Activated CD4-positive, alpha-beta T cell treated with anti-CD3 and anti-CD28 coated beads, Interleukin-2, amount 50 U/mL, for 16 hours (primary cell): ENCODE measurements around the gene ALK.

Experiments
- DNase-seq: peaks from one replicate; pipeline ENCODE4 v3.0.0-alpha.2; 2020

ALK gene

DNA sequence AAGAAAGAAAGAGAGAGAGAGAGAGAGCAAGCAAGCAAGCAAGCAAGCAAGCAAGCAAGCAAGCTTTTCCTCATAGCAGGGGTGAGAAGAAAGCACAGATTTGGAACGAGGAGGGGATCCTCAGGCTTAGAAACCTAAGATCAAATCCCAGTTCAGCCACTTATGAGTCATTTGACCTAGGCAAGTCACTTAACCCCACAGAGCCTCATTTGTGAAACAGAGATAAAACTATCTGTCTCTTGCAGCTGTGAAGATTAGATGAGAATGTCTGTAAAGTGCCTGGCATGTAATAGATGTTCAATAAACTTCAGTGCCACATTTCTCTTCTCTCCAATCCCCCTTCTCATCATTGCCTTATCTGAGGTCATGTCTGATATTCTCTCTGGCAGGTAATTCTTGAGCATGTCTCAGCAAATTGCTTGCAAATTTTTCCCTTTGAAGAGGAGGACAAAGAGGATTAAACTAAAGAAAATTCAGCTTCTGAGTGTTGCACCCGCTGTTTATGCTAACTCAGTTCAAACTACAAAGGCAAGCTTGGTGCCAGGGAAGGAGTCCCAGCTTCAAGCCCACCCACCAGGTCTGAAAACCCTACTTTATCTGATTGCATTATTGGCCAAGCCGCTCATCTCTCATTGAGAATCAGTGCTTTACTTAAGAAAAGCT, 20.3 kb downstream of the ALK start:
- no peak for DNase-seq

DNA sequence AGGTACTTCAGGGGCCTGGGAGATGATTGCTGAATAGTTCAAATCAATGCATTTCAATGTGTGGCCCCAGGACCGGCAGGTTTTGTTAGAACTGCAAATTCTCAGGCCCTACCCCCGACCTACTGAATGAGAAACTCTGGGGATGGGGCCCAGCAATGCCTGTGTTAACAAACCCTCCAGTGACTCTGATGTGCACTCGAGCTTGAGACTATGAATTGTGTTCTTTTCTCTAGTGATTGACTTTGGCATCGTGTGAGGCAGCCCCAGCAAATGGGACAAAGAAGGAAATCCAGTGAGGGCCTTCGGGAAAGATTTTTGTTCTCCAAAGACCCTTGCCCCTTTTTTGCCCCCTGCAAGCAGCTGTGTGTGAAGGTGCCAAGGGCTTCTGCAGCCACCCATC, 22.4 kb downstream of the ALK start:
- DNase-seq = no peak

DNA sequence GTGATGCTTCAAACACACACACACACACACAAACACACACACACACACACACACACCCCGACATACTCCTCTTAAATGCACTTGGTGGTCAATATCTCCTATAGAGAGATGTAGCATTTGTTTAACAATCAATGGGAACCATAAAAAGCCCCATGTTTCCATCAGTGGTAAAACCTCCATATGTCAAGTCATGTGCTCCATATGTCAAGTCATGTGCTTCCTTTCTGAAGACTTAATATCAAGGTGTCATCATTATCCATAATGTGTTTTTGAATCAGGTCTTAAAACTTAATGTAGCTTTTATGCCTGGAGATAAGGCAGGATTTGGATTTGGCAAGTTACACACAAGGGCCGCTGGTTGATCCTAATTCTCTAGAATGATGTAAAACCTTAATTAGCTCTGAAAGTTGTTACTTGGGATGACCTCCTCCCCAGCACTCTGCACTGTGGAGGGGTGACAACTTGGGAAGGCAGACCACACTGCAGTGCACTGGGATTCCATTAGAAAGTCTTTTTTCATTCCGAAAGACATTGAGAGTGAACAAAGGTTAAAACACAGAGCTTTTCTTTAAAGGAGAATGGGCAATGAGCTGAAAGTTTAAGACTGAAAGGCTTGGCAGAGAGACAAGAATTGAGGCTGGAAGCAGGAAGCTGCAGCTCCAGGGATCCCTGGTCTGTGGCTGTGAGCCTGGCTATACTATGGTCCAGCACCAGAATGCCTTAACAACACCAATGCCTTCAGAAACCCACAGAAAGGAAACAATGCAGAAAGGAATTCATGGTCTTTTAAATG, 26.4 kb downstream of the ALK start:
- DNase-seq = no peak

DNA sequence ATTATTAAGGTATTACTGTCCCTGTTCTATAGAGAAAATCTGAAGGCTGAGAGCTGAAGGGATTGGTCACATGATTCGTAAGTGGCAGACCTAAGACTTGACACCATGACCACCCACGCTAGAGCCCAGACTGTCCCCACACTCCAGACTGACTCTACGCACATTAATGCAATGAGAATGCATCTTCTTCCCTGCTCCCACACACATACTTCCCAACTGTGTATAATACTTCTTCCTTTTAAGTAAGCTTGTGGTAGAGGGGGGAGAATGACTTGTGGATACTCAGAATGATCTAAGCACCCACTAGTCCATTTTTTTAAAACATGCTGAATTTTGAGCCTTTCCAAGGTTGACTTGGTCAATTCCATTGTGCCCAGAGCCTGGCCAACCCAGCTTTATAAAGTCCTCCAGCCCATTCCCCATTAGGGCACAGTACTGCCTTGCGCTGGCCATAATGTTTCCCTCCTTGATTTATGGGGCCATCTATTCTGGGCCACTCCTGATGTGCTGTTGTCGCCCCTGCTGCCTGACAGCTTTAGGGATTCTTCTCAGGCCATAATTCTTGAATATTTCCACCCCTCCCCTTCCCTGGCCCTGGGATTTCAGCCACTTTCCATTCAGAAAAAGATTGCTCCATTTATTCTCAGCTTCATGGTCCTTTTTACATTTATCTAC, 28.7 kb downstream of the ALK start:
- DNase-seq = no peak

DNA sequence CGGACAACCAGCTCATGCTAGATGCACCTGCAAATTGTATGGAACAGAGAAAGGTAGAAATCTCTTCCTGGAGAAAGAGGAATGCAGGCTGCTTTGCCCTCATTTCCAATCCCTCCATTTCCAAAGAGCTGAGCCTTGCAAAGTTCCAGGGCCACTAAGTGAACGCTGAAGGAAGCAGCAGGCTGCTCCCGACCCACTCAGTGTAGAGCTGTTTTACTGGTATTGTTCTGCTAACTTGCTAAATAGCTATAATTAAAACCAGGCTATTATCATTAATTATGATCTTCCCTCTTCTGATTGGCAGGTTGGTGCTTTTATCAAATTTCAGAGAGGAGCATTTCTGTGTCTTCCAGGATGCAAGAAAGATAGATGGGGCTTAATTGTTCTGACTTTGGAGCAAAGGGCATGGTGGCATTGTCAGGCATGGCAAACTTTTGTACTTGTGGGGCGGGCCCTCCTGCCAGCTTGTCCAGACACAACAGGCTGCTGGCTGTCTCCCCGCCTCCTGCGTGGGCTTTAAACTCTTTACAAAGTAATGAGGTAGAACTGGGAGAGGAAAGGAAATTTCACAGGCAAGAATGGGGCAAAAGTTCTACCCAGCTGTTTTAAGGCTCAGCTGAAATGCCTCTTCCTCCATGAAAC, 40.2 kb downstream of the ALK start:
- no peak for DNase-seq

DNA sequence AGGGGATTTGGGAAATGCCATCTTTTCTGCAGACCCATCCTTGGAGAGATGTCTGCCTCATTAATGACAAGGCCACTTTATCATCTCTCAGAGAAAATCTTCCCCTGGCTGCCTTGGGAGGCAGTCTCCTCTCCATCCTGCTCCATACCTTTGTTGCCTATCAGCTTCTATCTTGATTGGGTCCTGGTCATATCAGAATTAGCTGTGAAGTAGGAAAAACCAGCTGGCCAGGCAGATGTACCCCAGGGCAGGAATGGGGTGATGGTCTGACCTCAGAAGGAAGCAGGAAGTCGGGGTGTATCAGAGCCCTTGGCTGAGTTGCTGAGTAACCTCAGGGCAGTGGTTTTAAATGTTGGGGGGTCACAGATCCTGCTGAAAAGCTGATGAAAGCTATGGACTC, 41.3 kb downstream of the ALK start:
- no peak for DNase-seq

DNA sequence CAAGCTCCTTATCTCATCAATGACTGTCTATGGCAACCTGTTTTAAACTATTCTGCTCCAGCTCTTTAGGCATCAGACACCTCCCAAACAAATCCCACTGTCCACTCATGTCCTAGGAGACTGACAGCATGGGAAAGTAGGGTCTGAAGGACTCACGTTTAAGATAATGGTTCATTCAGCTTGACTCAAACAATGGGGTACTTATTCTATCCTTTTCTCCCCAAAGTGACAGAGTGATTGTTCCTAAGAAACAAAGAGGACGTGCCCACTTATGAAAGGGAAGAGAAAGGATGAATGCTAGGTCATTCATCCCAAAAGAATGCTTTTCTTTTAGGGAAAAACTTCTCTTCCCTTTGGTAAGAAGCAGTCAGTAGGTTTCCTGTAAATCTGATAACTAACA, 41.9 kb downstream of the ALK start:
- DNase-seq = no peak

DNA sequence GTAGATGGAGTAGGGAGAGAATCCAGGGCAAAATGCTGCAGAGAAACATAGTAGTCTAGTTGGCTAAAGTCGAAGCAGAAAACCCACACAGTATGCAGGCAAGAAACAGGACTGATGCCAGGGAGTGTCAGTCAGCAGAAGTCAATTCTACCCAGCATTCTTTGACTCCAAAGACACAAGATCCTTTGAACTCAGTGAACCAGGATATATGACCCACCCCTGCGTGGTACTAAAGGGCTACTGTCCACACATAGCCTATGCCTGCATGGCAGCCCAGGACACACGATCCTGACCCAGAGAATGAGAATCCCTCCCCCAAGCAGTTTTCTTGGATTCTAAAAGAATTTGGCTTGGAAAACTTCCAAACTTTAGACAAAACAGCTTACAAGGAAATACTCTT, 42.5 kb downstream of the ALK start:
- DNase-seq = no peak

DNA sequence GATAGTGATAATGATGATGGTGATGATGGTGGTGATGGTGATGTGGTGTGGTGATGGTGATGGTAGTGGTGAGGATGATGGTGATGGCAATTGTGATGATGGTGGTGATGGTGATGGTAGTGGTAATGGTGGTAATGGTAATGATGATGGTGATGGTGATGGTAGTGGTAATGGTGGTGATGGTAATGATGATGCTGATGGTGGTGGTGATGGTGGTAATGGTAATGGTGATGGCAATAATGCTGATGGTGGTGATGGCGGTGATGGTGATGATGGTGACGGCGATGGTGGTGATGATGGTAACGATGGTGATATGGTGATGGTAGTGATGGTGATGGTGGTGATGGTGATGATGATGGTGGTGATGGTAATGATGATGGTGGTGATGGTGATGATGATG, 45.0 kb downstream of the ALK start:
- DNase-seq = no peak

DNA sequence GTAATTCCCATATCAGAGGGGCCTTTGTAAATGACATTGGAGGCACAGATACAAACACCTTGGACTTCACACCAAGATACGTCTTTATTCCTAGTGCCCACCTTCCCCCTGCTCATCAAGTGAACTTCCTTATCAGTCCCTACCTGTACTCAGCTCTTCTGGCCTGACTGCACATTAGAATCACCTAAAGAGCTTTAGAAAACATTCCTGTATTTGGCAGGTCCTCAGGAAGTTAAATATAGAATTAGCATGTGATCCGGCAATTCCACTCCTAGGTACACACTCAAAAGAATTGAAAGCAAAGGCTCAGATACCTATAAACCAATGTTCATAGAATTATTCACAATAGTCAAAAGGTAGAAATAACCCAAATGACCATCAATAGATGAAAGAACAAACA, 46.6 kb downstream of the ALK start:
- DNase-seq = no peak

DNA sequence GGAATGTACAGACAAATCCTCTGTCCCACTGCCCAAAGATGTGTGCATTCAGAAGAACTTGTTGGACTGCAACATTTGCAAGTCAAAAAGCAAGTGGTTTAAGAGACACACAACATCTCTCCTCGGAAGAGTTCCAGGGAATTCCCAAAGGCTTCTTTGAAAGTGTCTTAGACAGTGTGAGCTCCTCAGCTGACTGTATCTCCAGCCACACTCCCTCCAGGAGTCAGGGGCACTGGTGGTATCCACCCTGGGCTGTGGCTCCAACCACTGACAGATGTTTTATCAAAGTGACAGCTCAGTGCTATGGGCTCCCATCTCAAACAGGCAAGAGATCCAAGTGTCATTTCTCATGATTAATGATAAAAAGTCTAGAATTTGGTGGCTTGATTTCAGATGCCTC, 48.5 kb downstream of the ALK start:
- no peak for DNase-seq

DNA sequence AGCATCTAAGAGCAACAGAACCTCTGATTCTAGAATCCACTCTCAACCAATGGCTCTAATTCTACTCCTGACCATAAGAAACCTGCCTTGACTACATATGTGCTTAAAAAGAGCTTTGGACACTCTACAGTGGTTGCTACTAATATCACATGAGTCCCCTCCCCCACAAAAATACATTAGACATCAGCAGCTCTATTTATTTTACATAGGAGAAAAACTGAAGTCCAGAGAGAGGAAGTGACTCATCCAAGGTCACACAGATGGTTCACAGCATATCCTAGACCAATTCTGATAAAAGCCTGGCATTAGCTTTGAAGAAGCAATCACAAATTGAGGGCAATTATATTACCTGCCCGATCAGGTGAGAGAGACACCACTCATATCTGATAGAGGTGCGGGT, 49.8 kb downstream of the ALK start:
- DNase-seq = no peak

DNA sequence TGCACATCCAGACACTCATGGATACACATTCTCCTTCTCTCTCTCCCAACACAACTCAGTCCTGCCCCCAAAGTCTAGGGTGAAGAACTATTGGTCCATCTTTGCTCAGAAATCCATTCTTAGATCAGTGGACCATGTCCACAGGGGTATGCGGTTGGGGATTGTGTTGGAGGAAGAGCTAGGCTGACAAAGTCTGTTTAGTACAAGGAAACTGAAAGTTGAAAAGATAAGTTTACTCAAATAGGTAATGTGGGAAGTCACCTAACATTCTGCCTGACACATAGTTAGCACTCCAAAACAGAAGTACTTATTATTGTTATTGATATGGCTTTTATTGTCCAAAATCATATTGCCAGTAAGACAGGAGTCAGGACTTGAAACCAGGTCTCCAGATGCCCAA, 55.9 kb downstream of the ALK start:
- DNase-seq = no peak

DNA sequence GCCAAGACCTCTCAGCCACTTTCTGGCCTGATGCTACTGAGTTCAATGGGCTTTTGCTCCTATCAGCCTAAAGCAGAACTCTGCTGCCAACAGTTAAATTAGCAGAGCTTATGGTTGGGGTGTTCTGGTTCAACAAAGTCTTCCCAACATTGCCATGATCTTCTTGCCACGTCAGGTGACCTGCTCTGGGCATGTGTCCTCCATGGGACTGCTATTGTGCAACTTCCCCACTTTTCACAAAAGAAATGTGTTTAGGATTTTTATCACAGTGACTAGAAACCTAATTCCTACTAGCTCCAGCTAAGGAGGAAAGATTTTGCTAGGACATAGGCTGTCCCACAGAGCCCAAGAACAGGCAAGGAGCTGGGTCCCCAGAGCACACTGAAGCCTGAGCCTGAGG, 56.4 kb downstream of the ALK start:
- no peak for DNase-seq

DNA sequence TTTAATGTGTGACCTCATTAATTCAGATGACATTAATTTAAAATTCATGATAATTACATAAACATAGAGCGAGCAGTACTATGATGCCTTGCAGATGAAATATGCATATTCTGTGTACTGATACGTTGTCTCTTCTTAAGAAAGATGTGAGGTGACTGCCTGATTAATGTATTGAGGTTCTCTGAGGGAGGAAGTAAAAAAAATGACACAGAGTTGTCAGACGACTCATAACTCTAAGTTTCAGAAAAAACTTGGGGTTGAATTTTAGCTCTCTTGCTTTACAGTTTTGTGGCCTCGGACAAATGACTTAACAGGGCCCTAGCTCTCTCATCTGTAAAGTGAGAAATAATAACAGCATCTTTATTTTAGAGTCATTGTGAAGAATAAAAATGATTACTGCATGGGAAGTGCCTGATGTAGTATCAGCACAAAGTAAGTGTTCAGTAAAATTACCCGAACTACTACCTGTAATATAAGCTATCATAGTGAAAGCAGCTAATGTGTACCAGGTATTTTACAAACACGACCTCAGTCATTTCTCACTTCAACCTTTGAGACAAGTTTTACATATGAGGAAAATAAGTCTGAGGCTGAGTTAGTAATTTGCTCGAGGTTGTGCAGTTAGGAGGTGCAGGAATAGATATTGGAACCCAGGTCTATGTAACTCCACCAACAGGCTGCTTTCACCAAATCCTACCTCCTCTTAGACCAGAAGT, 65.3 kb downstream of the ALK start:
- no peak for DNase-seq

DNA sequence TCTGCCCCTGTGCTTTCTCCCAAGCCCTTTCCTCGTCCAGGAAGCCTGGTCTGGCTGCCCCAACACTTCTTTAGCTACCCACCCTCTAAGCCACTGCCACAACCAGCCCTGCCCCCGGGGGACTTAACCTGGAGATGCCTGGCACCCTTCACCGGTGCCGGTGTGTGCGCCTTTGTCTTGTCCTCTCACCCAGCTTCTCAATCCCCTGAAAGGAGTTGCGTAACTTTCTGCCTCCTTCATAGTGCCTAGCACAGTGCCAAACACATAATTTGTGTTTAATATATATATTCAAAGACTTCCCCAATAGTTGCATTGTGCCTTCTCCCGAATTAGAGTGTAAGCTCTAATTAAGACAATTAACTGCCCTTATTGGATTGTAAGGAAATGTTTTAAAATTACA, 70.6 kb downstream of the ALK start:
- no peak for DNase-seq

DNA sequence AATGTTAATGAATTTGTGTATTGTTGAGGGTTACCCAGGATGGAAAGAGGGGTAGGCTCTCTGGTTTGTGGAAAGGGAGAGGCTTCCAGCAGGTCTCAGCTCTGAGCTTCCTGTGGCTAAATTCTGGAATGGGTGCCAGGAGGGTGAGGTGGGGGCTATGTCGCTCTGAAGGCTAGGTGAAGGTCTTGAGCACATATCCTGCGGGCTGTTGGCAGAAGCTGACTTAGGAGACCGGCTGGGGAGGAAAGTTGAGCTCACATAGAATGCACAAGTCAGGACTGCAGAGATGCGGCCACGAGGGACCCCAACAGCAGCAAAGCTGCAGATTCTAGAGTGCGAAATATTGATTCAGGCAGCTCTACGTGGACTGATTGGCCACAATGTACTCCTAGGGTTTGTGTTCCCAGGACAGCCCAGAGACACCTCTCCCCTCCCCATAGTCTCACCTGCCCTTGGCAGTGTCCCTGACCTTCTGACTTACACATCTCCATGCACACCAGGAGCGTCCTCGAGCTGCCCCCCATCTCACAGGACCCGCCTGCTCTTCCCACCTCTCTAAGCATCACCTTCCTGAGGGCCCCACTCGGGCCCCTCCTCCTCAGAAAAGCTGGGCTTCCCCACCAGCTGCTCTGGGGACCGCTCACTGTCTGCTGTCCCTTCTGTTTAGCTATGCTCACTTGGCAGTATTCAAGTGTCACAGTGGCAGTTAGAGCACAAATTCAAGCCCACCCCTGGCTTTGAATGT, 72.6 kb downstream of the ALK start:
- DNase-seq = no peak

DNA sequence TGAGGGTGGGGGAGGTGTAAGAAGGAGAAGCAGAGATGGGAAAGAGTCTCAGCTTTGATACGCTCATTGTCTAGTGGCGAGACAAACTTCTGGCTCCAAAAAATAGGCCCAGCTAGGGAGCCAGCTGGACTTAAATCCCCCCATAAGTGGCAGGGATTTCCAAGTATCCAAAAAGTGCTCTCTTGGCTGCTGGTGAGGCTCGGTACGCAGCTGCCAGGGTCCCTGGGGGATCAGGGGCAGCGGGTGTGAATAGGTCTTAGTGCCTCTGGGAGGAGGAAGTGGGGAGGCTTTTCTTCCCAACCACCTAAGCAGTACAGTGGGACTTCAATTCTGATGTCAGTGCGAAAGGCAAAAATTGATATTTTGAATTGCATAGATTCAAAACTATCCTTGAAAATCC, 73.5 kb downstream of the ALK start:
- no peak for DNase-seq

DNA sequence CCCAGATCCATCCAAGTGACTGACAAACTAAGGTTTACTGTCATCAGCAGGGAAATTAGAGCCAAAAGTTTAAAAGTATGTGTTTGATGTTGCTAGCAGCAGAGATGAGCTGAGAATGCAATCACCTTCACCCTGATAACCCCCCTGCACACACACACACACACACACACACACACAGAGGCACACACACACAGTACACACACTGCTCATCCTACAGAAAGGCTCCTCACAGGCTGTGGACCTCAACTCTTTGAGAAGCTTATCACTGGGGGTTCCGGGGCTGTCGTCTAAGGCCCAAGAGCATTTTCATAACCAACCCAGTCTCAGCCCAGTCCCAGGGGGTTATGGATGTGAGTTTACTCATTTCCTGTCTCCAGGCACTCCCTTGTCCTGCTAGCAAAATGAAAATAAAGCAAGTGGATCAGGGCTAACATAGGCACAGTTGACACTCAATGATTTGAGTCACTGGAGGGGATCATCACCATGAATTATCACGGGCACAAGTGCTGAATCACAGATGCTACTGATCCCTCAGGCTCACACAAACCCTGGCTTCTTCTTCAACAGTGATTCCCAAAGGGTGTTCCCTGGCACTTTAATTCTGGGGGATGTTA, 76.6 kb downstream of the ALK start:
- DNase-seq = no peak

DNA sequence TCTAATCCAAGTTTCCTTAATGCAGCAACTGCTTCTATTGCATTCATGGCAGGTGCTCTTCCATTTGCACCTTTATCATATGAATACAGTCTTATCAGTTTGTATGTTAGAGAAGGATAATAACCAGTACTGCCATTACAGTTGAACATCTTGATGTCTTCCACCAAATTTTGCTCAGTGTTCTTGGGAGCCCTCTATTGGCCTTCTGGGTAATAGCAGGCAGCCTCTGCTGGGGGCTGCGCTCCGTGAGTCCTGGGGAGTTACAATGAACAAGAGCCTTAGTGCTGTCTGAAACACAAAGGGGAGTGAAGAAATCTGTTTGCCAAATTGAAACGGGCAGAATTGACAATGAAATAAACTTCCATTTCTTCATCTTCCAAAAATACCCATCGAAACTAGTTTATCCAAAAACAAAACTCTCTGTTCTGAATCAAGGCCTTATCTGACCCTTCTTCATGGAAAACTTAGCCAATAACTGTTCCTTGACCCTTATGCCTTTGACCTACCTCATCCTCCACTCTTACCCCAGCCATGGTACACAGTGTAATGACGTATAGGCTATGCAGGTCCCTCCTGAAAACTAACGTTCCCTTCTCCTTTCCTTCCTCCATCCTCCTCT, 79.9 kb downstream of the ALK start:
- peak; percentile 29 for DNase-seq

DNA sequence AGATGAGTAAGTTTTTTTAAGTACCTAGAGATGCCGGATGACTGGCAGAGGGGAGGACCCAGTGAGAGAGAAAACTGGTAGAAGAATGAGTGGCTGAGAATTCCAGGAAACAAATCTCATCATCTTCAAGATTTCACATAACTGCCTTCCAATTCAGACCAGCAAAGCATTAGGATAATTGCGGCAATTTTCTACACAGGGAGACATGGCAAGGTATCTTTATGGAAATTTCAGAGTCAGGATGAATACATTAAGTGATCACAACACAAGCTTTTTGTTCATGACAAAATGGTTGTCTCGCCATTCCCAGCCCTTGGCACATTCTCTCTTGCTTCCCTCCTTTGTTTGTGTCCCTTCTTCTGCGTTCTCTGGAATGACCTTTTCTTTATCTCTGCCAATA, 82.1 kb downstream of the ALK start:
- DNase-seq = no peak

DNA sequence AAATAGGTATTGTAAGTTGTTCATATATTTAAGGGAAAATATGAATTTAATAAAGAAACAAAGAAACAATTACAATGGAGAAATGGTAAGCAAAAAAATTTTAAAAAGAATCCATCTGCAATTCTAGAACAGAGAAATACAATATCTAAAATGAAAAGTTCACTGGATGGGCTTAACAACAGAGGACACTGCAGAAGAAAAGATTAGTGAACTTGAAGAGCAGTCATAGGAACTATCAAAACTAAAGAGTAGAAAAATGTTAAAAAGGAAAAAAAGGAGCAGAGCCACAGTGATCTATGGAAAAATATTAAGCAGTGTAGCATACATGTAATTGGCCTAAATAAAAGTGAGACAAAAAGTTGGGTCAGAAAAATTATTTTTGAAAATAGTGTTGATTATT, 83.5 kb downstream of the ALK start:
- no peak for DNase-seq
